Activated CD8-positive, alpha-beta memory T cell treated with anti-CD3 and anti-CD28 coated beads for 48 hours (primary cell): Measurements from ENCODE around the gene TBC1D5.
"Not testable (repeated sequence)": the region's sequence is repeated elsewhere in the genome, so short reads cannot be mapped to it uniquely, and the experiment has no call there.

Experiments
- DNase-seq, 3 experiments: peaks; one replicate each; pipeline ENCODE4 v3.0.0-alpha.2; 2020; ENCODE audit warnings: low read depth in 2 of 3, low spot score in 2 of 3

Gene TBC1D5, protein sequence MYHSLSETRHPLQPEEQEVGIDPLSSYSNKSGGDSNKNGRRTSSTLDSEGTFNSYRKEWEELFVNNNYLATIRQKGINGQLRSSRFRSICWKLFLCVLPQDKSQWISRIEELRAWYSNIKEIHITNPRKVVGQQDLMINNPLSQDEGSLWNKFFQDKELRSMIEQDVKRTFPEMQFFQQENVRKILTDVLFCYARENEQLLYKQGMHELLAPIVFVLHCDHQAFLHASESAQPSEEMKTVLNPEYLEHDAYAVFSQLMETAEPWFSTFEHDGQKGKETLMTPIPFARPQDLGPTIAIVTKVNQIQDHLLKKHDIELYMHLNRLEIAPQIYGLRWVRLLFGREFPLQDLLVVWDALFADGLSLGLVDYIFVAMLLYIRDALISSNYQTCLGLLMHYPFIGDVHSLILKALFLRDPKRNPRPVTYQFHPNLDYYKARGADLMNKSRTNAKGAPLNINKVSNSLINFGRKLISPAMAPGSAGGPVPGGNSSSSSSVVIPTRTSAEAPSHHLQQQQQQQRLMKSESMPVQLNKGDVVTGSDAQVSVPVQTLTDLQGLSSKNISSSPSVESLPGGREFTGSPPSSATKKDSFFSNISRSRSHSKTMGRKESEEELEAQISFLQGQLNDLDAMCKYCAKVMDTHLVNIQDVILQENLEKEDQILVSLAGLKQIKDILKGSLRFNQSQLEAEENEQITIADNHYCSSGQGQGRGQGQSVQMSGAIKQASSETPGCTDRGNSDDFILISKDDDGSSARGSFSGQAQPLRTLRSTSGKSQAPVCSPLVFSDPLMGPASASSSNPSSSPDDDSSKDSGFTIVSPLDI

DNA sequence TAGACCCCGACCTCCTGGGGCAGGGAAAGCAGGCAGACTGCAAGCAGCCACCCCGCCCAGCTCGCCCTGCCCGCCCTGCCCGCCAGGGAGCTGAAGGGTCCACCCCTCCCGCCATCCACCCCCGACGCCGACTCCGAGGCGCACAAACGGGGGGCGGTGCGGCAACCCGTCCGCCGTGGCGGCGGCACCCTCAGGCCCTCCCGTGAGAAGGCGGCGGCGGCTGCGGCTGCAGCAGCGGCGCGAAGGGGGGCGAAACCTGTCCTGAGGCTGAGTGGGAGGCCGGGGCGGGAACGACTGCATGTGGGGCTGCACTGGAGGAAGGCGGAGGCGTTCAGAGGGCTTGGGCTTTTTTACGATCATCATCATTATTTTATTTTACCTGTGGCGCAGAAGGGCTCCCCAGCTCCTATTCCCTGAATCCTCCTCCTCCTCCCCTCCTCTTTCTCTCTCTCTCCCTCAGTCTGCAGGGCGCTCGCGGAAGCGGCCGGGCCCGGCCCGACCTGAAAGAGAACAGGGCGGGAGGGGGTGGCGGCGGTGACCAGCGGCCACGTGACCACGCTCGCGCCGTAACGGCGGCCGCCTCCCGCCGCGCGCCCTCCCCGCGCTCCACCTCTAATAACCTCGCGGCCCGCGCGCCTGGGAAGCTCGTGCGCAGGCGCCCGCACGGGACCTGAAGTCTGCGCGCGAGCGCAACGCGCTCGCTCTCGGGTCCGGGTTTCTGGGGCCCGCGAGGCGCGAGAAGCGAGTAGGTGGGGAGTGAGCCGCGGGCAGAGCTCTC is at the start of gene TBC1D5:
Gene TBC1D5, minus strand, starts transcription at position 530 of the 778 bp plus-strand sequence. CDS start 234,061 bp downstream, outside the sequence.
- peak; percentile 61 to 90 (median 86) for DNase-seq

DNA sequence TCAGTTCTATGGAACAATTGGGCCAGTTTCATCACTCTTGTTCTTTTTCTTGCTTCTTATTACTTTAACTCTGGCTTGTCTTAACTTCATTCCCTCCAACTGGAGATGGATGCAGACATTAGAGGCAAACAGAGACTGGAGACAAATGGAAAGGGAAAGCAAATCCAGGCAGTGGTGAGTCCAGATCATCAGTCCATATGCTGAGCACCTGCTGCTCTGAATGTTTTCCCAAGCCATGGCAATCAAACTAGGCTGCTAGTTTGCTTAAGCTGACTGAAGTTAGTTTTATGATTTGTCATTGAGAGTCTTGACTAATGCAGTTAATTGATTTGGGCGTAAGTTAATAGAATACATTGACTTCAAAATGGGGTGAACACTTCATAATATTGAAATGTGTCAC is 41.0 kb upstream of the TBC1D5 start:
- no peak for DNase-seq

GRCh38 chr3:17782751-17783150 is 40.3 kb upstream of the TBC1D5 start:
- DNase-seq, result no peak

DNA sequence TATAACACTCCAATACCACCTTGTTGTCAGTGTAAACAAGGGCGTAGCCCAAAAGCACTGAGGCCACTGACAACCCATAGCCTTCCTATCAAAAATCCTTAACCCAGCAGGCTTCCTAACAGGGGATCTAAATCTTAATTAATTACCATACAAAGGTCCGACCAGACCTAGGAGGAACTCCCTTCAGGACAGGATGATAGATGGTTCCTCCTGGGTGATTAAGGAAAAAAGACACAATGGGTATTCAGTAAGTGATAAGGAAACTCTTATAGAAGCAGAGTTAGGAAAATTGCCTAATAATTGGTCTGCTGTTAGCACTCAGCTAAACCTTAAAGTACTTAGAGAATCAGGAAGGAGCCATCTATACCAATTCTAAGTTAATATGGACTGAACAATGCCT is 37.9 kb upstream of the TBC1D5 start:
- DNase-seq, result not testable (repeated sequence)

DNA sequence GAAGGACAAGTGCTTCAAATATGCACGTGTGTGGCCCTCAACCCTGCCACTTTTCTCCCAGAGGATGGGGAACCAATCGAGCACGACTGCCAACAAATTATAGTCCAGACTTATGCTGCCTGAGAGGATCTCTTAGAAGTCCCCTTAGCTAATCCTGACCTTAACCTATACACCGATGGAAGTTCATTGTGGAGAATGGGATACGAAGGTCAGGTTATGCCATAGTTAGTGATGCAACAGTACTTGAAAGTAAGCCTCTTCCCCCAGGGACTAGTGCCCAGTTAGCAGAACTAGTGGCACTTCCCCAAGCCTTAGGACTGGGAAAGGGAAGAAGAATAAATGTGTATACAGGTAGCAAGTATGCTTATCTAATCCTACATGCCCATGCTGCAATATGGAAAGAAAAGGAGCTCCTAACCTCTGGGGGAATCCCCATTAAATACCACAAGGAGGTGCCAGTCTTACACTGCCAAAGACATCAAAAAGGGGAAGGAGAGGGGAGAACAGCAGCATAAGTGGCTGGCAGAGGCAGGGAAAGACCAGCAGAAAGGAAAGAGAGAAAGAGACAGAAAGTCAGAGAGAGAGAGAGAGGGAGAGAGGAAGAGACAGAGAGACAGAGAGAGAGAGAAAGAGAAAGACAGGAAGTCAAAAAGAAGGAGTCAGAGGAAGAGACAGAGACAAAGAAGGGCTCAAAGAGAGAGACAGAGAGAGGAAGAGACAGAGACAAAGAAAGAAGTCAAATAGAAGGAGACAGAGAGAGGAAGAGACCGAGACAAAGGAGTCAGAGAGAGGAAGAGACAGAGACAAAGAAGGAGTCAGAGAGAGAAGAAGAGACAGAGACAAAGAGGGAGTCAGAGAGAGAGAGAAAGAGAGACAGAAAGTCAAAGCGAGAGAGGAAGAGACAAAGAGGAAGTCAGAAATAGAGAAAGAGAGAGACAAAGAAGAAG is 37.1 kb upstream of the TBC1D5 start:
- not testable (repeated sequence) for DNase-seq

DNA sequence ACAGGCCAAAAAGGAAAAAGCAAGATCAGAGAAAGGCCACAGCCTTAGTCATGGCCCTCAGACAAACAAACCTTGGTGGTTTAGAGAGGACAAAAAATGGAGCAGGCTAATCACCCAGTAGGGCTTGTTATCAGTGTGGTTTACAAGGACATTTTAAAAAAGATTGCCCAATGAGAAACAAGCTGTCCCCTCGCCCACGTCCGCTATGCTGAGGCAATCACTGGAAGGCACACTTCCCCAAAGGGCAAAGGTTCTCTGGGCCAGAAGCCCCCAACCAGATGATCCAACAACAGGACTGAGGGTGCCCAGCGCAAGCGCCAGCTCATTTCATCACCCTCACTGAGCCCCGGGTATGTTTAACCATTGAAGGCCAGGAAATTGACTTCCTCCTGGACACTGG is 34.9 kb upstream of the TBC1D5 start:
- DNase-seq, result not testable (repeated sequence)

GRCh38 chr3:17775073-17775472 is 32.6 kb upstream of the TBC1D5 start:
- DNase-seq, result peak in 2 of 3 experiments; percentile 6 to 10

DNA sequence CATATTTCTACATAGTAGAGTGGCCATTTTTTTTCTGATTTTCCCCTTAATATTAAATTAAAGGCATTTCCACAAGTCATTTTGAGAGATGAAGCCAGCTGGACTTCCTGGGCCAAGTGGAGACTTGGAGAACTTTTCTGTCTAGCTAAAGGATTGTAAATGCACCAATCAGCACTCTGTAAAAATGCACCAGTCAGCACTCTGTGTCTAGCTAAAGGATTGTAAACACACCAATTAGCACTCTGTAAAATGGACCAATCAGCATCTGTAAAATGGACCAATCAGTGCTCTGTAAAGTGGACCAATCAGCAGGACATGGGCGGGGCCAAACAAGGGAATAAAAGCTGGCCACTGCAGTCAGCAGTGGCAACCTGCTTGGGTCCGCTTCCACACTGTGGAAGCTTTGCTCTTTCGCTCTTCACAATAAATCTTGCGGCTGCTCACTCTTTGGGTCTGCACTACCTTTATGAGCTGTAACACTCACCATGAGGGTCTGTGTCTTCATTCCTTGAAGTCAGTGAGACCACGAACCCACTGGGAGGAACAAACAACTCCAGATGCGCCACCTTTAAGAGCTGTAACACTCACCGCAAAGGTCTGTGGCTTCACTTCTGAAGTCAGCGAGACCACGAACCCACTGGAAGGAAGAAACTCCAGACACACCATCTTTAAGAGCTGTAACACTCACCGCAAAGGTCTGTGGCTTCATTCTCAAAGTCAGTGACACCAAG is 31.9 kb upstream of the TBC1D5 start:
- peak; percentile 11 to 40 (median 30) for DNase-seq

DNA sequence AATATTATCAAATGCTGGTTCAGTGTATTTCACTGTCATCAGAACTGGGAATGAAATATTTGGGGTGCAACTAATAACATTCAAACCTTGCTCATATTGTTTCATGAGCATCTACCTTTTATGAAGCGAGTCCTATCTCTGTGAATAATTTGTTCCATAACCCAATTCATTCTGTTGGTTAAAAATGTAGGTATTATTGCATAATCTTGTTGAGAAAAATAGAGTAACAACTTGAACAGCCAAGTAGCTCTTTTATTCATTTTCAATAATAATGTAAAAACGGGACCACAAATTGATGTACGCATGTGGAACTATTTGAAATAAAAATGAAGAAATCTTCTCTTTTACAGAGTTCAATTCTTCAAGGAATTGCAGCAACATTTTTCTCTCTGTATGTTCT is 30.1 kb upstream of the TBC1D5 start:
- DNase-seq, result no peak

- DNase-seq, result no peak
Measured at GRCh38 chr3:17771177-17772017, 29.0 kb upstream of the TBC1D5 start.

GRCh38 chr3:17770682-17771081 is 28.3 kb upstream of the TBC1D5 start:
- no peak for DNase-seq

- DNase-seq, result no peak
Measured at GRCh38 chr3:17765819-17766472, 23.5 kb upstream of the TBC1D5 start.

DNA sequence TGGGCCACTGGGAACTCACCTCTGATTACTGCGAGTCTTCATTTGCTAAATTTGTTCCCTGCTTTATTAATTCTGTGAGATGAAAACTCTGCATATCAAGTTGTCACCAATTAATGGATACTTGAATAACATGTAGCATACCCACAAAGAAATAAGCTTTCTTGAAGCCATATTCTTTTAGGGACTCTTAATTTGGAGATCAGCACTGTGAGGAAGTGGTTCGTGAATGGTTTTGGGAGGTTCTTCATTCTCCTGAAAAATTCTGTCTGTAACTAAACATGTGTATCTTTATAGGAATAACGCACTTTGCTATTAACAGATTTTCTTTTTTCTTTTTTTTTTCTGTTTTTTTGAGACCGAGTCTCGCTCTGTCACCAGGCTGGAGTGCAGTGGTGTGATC is 19.1 kb upstream of the TBC1D5 start:
- DNase-seq, result no peak

GRCh38 chr3:17759901-17760300 is 17.5 kb upstream of the TBC1D5 start:
- no peak for DNase-seq

GRCh38 chr3:17755836-17756235 is 13.4 kb upstream of the TBC1D5 start:
- DNase-seq, result no peak

GRCh38 chr3:17753632-17753992 is 11.2 kb upstream of the TBC1D5 start:
- no peak for DNase-seq

DNA sequence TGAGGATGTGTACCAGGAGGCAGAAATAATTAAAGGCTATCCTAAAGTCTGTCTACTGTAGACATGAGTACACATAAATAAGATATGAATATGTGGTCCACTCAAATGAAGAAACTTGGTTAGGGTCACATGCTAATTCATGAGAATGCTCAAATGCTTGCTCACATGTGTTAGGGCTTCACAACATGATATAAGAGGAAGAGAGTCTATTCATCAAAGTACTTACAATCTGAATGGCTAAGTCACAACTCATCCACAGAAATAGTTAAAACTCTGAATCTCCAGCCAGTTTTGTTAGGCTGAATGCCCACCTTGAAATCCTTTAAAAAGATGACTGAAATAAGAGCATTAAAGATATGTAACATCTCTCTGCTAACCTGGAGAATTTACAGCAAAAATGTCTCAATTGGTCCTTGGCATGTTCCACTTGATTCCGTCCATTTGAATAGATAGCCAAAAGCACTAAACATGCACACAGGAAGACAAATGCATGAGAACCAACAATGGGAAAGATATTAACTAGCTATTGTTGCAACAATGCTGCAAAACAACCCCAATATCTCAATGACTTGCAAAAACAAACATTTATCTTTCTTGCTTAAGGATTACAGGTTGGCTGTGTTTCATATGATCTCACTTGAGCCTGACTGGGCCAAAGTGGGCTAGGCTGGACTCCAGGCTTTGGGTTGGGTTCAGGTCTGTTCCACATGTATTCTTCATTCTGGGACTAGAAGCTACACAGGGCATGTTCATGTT is 10.6 kb upstream of the TBC1D5 start:
- no peak for DNase-seq

GRCh38 chr3:17752436-17752835 is 10.0 kb upstream of the TBC1D5 start:
- no peak for DNase-seq
